NAMALWA (cell line): ENCODE measurements around the gene KSR2.
"Not testable (repeated sequence)": the region's sequence is repeated elsewhere in the genome, so short reads cannot be mapped to it uniquely, and the experiment has no call there.

Experiments
- DNase-seq: peaks from one replicate; pipeline ENCODE4 v3.0.0-alpha.2; 2015; ENCODE audit warnings: low spot score

The KSR2 gene

GRCh38 chr12:117686210-117686609 is 282.6 kb downstream of the KSR2 start:
- DNase-seq = no peak

- DNase-seq = peak; percentile 3
Observed at GRCh38 chr12:117685110-117685926, 283.5 kb downstream of the KSR2 start.

GRCh38 chr12:117684471-117684870 is 284.3 kb downstream of the KSR2 start:
- DNase-seq = no peak

GRCh38 chr12:117680312-117680711 is 288.5 kb downstream of the KSR2 start:
- no peak for DNase-seq

GRCh38 chr12:117679776-117680175 is 289.0 kb downstream of the KSR2 start:
- no peak for DNase-seq

GRCh38 chr12:117674763-117675162 is 294.0 kb downstream of the KSR2 start:
- no peak for DNase-seq

GRCh38 chr12:117674313-117674712 is 294.5 kb downstream of the KSR2 start:
- no peak for DNase-seq

- DNase-seq = peak; percentile 33
Observed at GRCh38 chr12:117671734-117672133, 297.1 kb downstream of the KSR2 start.

- no peak for DNase-seq
Observed at GRCh38 chr12:117664169-117664568, 304.6 kb downstream of the KSR2 start.

GRCh38 chr12:117662620-117663395 is 306.0 kb downstream of the KSR2 start:
- DNase-seq = no peak

- no peak for DNase-seq
Observed at GRCh38 chr12:117662220-117662619, 306.6 kb downstream of the KSR2 start.

- no peak for DNase-seq
Observed at GRCh38 chr12:117661471-117661870, 307.3 kb downstream of the KSR2 start.

- DNase-seq = no peak
Observed at GRCh38 chr12:117660896-117661295, 307.9 kb downstream of the KSR2 start.

- no peak for DNase-seq
Observed at GRCh38 chr12:117658226-117658625, 310.6 kb downstream of the KSR2 start.

- DNase-seq = no peak
Observed at GRCh38 chr12:117649796-117650195, 319.0 kb downstream of the KSR2 start.

- no peak for DNase-seq
Observed at GRCh38 chr12:117646520-117646919, 322.3 kb downstream of the KSR2 start.

- no peak for DNase-seq
Observed at GRCh38 chr12:117645473-117645872, 323.3 kb downstream of the KSR2 start.

- no peak for DNase-seq
Observed at GRCh38 chr12:117643971-117644370, 324.8 kb downstream of the KSR2 start.

- no peak for DNase-seq
Observed at GRCh38 chr12:117641885-117642284, 326.9 kb downstream of the KSR2 start.

GRCh38 chr12:117640511-117640910 is 328.3 kb downstream of the KSR2 start:
- no peak for DNase-seq

GRCh38 chr12:117629454-117629853 is 339.3 kb downstream of the KSR2 start:
- no peak for DNase-seq

- DNase-seq = not testable (repeated sequence)
Observed at GRCh38 chr12:117628711-117629110, 340.1 kb downstream of the KSR2 start.

GRCh38 chr12:117622741-117623140 is 346.0 kb downstream of the KSR2 start:
- no peak for DNase-seq
